Limb (tissue), 2 donors: Measurements from ENCODE around the gene ADARB1.

Experiments used
- DNase-seq, 2 donors: peaks; one replicate each; pipeline ENCODE4 v3.0.0-alpha.2; 2016; ENCODE audit errors: extremely low spot score in 2 of 2

ADARB1 gene

GRCh38 chr21:45039317-45040156, 34.8 kb upstream of the ADARB1 start:
- no peak for DNase-seq

- DNase-seq = no peak
Measured at GRCh38 chr21:45040157-45040711, 34.1 kb upstream of the ADARB1 start.

GRCh38 chr21:45040739-45041138, 33.6 kb upstream of the ADARB1 start:
- DNase-seq = no peak

GRCh38 chr21:45041351-45041805, 33.0 kb upstream of the ADARB1 start:
- DNase-seq = no peak

GRCh38 chr21:45041984-45042663, 32.3 kb upstream of the ADARB1 start:
- DNase-seq = no peak

GRCh38 chr21:45042664-45043161, 31.7 kb upstream of the ADARB1 start:
- DNase-seq = no peak

GRCh38 chr21:45043541-45044020, 30.8 kb upstream of the ADARB1 start:
- no peak for DNase-seq

- no peak for DNase-seq
Measured at GRCh38 chr21:45045481-45045880, 28.9 kb upstream of the ADARB1 start.

GRCh38 chr21:45047257-45047656, 27.1 kb upstream of the ADARB1 start:
- no peak for DNase-seq

GRCh38 chr21:45048026-45048698, 26.2 kb upstream of the ADARB1 start:
- no peak for DNase-seq

- no peak for DNase-seq
Measured at GRCh38 chr21:45048968-45049367, 25.4 kb upstream of the ADARB1 start.

GRCh38 chr21:45049714-45050344, 24.6 kb upstream of the ADARB1 start:
- peak in 1 of 2 donors; percentile 64 for DNase-seq

GRCh38 chr21:45050345-45050796, 24.0 kb upstream of the ADARB1 start:
- no peak for DNase-seq

GRCh38 chr21:45050797-45051489, 23.4 kb upstream of the ADARB1 start:
- no peak for DNase-seq

GRCh38 chr21:45051580-45052434, 22.6 kb upstream of the ADARB1 start:
- DNase-seq = no peak

- DNase-seq = no peak
Measured at GRCh38 chr21:45052960-45053359, 21.4 kb upstream of the ADARB1 start.

- DNase-seq = no peak
Measured at GRCh38 chr21:45053561-45054226, 20.7 kb upstream of the ADARB1 start.

- DNase-seq = no peak
Measured at GRCh38 chr21:45054227-45054926, 20.0 kb upstream of the ADARB1 start.
